Measurements from ENCODE around the gene POLR2B.

- TF ChIP-seq, protein P1, sequence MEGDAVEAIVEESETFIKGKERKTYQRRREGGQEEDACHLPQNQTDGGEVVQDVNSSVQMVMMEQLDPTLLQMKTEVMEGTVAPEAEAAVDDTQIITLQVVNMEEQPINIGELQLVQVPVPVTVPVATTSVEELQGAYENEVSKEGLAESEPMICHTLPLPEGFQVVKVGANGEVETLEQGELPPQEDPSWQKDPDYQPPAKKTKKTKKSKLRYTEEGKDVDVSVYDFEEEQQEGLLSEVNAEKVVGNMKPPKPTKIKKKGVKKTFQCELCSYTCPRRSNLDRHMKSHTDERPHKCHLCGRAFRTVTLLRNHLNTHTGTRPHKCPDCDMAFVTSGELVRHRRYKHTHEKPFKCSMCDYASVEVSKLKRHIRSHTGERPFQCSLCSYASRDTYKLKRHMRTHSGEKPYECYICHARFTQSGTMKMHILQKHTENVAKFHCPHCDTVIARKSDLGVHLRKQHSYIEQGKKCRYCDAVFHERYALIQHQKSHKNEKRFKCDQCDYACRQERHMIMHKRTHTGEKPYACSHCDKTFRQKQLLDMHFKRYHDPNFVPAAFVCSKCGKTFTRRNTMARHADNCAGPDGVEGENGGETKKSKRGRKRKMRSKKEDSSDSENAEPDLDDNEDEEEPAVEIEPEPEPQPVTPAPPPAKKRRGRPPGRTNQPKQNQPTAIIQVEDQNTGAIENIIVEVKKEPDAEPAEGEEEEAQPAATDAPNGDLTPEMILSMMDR (IDR thresholded peaks at IDR 0.05; ENCODE audit: poor library complexity): no peak
- TF ChIP-seq EZH2 (IDR thresholded peaks at IDR 0.05; ENCODE audit: borderline replicate concordance) (no peak), EZH2phosphoT487 (IDR thresholded peaks at IDR 0.05; ENCODE audit: low read depth, severe bottlenecking, unreplicated experiment) (no peak)
Observed at GRCh38 chr4:57053508-57053907, 74.8 kb downstream of the POLR2B start.
